Mammary epithelial cell (primary cell): ENCODE results near the gene BAZ1B.

Experiments used
- CTCF ChIP-seq, 2 donors: IDR thresholded peaks in 1 of 2; conservative IDR thresholded peaks in 1 of 2; 2 replicates each; pipeline ENCODE4 v1.5.1; 2011 to 2012; ENCODE audit warnings: inconsistent platforms in 2 of 2, low read length in 2 of 2, mild to moderate bottlenecking in 2 of 2, control low read depth in 1 of 2, low read depth in 1 of 2; ENCODE audit not compliant: insufficient read depth in 1 of 2; ENCODE audit errors: extremely low read depth in 1 of 2
- EZH2 ChIP-seq: IDR thresholded peaks from 2 replicates; pipeline ENCODE4 v1.6.1; 2012; ENCODE audit warnings: low read length, inconsistent platforms, borderline replicate concordance

GRCh38 chr7:73463966-73464365, 58.1 kb downstream of the BAZ1B start:
- no peak for TF ChIP-seq CTCF (conservative IDR thresholded peaks at IDR 0.05 in 1 of 2, IDR thresholded peaks at IDR 0.05 in 1 of 2; ENCODE audit: extremely low read depth in 1 of 2, insufficient read depth in 1 of 2, low read depth in 1 of 2, low read length in 2 of 2)
- TF ChIP-seq EZH2: no peak
